HCT116 (cell line): ENCODE results near the gene HELZ2. TPM values are rescaled to one million over a fixed set of nuclear protein-coding genes. Genes with fewer than 3 reads are reported as not detected.

ENCODE experiments used
- ATAC-seq: fragments of 200-7000 bp; cut with Tn5 transposase; 2 replicates; pipeline ENCODE4 v1.9.1; 2020; ENCODE audit warnings: mild to moderate bottlenecking, moderate library complexity
- BruUV-seq: library from RNA; stranded (reverse); fragments of 400-500 nt; replicated peaks from 2 replicates; lab custom pipeline; 2021; lab: Mats Ljungman, UMichigan
- CTCF ChIA-PET: fragments of 300-600 bp; sonication (Branson Sonifier 250); formaldehyde crosslinking; loops from one replicate; lab custom pipeline; 2021; ENCODE audit warnings: antibody characterized with exemption; lab: Charles Lee
- POLR2A ChIA-PET: fragments of 300-600, 350-600 bp; sonication (Branson Sonifier 250); formaldehyde crosslinking; loops from one replicate; lab custom pipeline; 2021; ENCODE audit warnings: antibody characterized with exemption; lab: Charles Lee
- RAD21 ChIA-PET, 2 experiments: fragments of 300-600 bp; sonication (Branson Sonifier 250); formaldehyde crosslinking; loops; one replicate each; lab custom pipeline; 2023; ENCODE audit warnings: low total read pairs in 2 of 2; ENCODE audit not compliant: uncharacterized antibody in 2 of 2, unreplicated experiment in 2 of 2, low non-redundant PET in 1 of 2; lab: Charles Lee
- DNase-seq: peaks from one replicate; pipeline ENCODE4 v3.0.0-alpha.2; 2010; ENCODE audit warnings: low read depth, low spot score
- H2AFZ ChIP-seq: fragments of 200-600 bp; shearing (Covaris generic), sonication (generic); 2 replicates; pipeline ENCODE4 v1.6.1; 2017; ENCODE audit warnings: low read depth, mixed run types, mixed read lengths, antibody characterized with exemption, low read length; ENCODE audit not compliant: poor library complexity, severe bottlenecking
- H3K27ac ChIP-seq: 2 replicates; pipeline ENCODE4 v1.5.1; 2012; ENCODE audit warnings: low read depth, low read length
- H3K27me3 ChIP-seq: fragments of 200-600 bp; sonication (generic); 2 replicates; pipeline ENCODE4 v1.6.1; 2016; ENCODE audit warnings: mixed run types, low read length, mixed read lengths; ENCODE audit not compliant: insufficient read depth
- H3K36me3 ChIP-seq, 2 experiments: fragments of 200-500 bp in 1 of 2; fragments of 200-600 bp in 1 of 2; sonication (Bioruptor generic) in 1 of 2; sonication (generic) in 1 of 2; 2 replicates each; pipeline versions ENCODE4 v1.5.1 to v1.6.1; 2014 to 2016; ENCODE audit warnings: low read length in 2 of 2, inconsistent platforms in 1 of 2, mixed read lengths in 1 of 2, mixed run types in 1 of 2; ENCODE audit not compliant: insufficient read depth in 2 of 2, control insufficient read depth in 1 of 2
- H3K4me1 ChIP-seq, 2 experiments: fragments of 200-600 bp in 1 of 2; sonication (generic) in 1 of 2; 2 replicates each; pipeline versions ENCODE4 v1.5.1 to v1.6.1; 2012 to 2017; ENCODE audit warnings: low read length in 2 of 2, inconsistent platforms in 1 of 2, mild to moderate bottlenecking in 1 of 2, mixed read lengths in 1 of 2, mixed run types in 1 of 2, moderate library complexity in 1 of 2; ENCODE audit not compliant: insufficient read depth in 2 of 2, control insufficient read depth in 1 of 2
- H3K4me2 ChIP-seq: fragments of 200-600 bp; sonication (generic); 2 replicates; pipeline ENCODE4 v1.6.1; 2017; ENCODE audit warnings: mixed run types, low read length, mixed read lengths
- H3K4me3 ChIP-seq, 2 experiments: fragments of 200-600 bp in 1 of 2; sonication (generic) in 1 of 2; replicated peaks in 1 of 2; 2 replicates each; pipeline ENCODE4 v1.5.1; 2011 to 2016; ENCODE audit warnings: low read length in 2 of 2, control low read depth in 1 of 2, low read depth in 1 of 2, mild to moderate bottlenecking in 1 of 2, mixed read lengths in 1 of 2, mixed run types in 1 of 2
- H3K79me2 ChIP-seq: fragments of 200-600 bp; sonication (generic); 2 replicates; pipeline ENCODE4 v1.6.1; 2017; ENCODE audit warnings: mild to moderate bottlenecking, mixed run types, low read length, moderate library complexity, mixed read lengths; ENCODE audit not compliant: insufficient read depth
- H3K9ac ChIP-seq: fragments of 200-600 bp; sonication (generic); 2 replicates; pipeline ENCODE4 v1.6.1; 2016; ENCODE audit warnings: low read length, mixed read lengths
- H3K9me2 ChIP-seq: fragments of 200-600 bp; sonication (generic), shearing (Covaris generic); 2 replicates; pipeline ENCODE4 v1.6.1; 2017; ENCODE audit warnings: mixed run types, mild to moderate bottlenecking, moderate library complexity; ENCODE audit not compliant: insufficient read depth
- H3K9me3 ChIP-seq, 2 experiments: fragments of 200-500 bp in 1 of 2; fragments of 200-600 bp in 1 of 2; sonication (Bioruptor generic) in 1 of 2; sonication (generic) in 1 of 2; 2 replicates each; pipeline ENCODE4 v1.6.1; 2014 to 2017; ENCODE audit warnings: low read length in 2 of 2, mixed read lengths in 2 of 2, inconsistent platforms in 1 of 2, low read depth in 1 of 2, mild to moderate bottlenecking in 1 of 2, mixed run types in 1 of 2, moderate library complexity in 1 of 2; ENCODE audit not compliant: control insufficient read depth in 1 of 2, insufficient read depth in 1 of 2
- H4K20me1 ChIP-seq: fragments of 200-600 bp; sonication (generic), shearing (Covaris generic); 2 replicates; pipeline ENCODE4 v1.6.1; 2017; ENCODE audit warnings: mixed run types, mild to moderate bottlenecking, moderate library complexity; ENCODE audit not compliant: insufficient read depth
- CEBPB ChIP-seq: IDR thresholded peaks from 2 replicates; pipeline ENCODE4 v1.6.1; 2012; ENCODE audit warnings: low read depth
- EGR1 ChIP-seq: IDR thresholded peaks from 2 replicates; pipeline ENCODE4 v1.6.1; 2012; ENCODE audit warnings: low read depth
- ELF1 ChIP-seq: IDR thresholded peaks from 2 replicates; pipeline ENCODE4 v1.6.1; 2012; ENCODE audit warnings: low read depth, borderline replicate concordance
- EZH2 ChIP-seq: fragments of 200-600 bp; sonication (generic); IDR thresholded peaks from 2 replicates; pipeline ENCODE4 v1.6.1; 2017; ENCODE audit warnings: antibody characterized with exemption, mixed run types
- EZH2phosphoT487 ChIP-seq: fragments of 200-600 bp; IDR thresholded peaks from 2 replicates; pipeline ENCODE4 v1.6.1; 2018; ENCODE audit warnings: antibody characterized with exemption, borderline replicate concordance
- POLR2AphosphoS5 ChIP-seq: IDR thresholded peaks from 2 replicates; pipeline ENCODE4 v1.6.1; 2011; ENCODE audit warnings: mild to moderate bottlenecking, low read depth, low read length, moderate library complexity
- RAD21 ChIP-seq: IDR thresholded peaks from 2 replicates; pipeline ENCODE4 v1.6.1; 2012; ENCODE audit warnings: low read depth, mild to moderate bottlenecking
- REST ChIP-seq: IDR thresholded peaks from 2 replicates; pipeline ENCODE4 v1.6.1; 2012; ENCODE audit warnings: low read depth
- SRF ChIP-seq: IDR thresholded peaks from 2 replicates; pipeline ENCODE4 v1.6.1; 2012; ENCODE audit warnings: low read depth
- TCF7L2 ChIP-seq: IDR thresholded peaks from 2 replicates; pipeline ENCODE4 v1.7.0; 2011; ENCODE audit warnings: borderline replicate concordance, inconsistent platforms; ENCODE audit not compliant: insufficient read depth, insufficient read length; ENCODE audit errors: extremely low read depth
- intact Hi-C: fragments of 100-400 bp; cut with micrococcal nuclease; formaldehyde crosslinking; loops from 2 replicates; pipeline ENCODE4 v1.10.0; 2022
- total RNA-seq: library from RNA; stranded (reverse); gene quantifications from one replicate; pipeline ENCODE4 v1.2.1, GENCODE V29; 2021; ENCODE audit not compliant: unreplicated experiment

HELZ2 gene
- total RNA-seq, 1 experiment from 2014 or later: 44.0 TPM

- no peak overlapping the region for H3K27ac ChIP-seq
- DNase-seq: no peak
- CTCF ChIA-PET: no interaction called here
- TF ChIP-seq SRF (no peak), EZH2phosphoT487 (no peak), EZH2 (no peak), POLR2AphosphoS5 (no peak), EGR1 (no peak)
- TF ChIP-seq, all 23 proteins: peak for 0
- Histone ChIP-seq H3K9me2 (no peaks in the 10 kb centered on the region), H3K4me2 (no peak overlapping the region), H4K20me1 (no peaks in the 10 kb centered on the region), H3K36me3 (peaks cover 0 to 14% of the 10 kb centered on the region in 2 experiments; a peak in 2 of 4 replicates), H3K79me2 (no peaks in the 10 kb centered on the region), H3K9me3 (no peaks in the 10 kb centered on the region), H2AFZ (no peak overlapping the region), H3K4me3 (no peak overlapping the region), H3K9ac (no peak overlapping the region), H3K4me1 (peaks cover 8 to 26% of the 10 kb centered on the region in 2 experiments; a peak in 3 of 4 replicates), H3K27me3 (no peaks in the 10 kb centered on the region)
- no peak for ATAC-seq
- ChIA-PET POLR2A (interaction anchor here (0.6 kb wide), 1 partner anchor 27 kb away, joined by 3 read pairs; no protein-coding TSS in a partner anchor), RAD21 (no interaction called here)
- no TSS peak for BruUV-seq
- intact Hi-C loops: no loop called here
Measured at GRCh38 chr20:63598479-63599395, 24.7 kb upstream of the HELZ2 start.

GRCh38 chr20:63597651-63598478, 23.8 kb upstream of the HELZ2 start:
- Histone ChIP-seq H3K9me2 (no peaks in the 10 kb centered on the region), H3K9ac (no peak overlapping the region), H3K27ac (no peak overlapping the region), H3K9me3 (no peaks in the 10 kb centered on the region), H3K4me1 (peaks cover 8 to 26% of the 10 kb centered on the region in 2 experiments; a peak in 3 of 4 replicates), H3K4me3 (no peak overlapping the region), H4K20me1 (no peaks in the 10 kb centered on the region), H3K36me3 (peaks cover 0 to 9% of the 10 kb centered on the region in 2 experiments; a peak in 2 of 4 replicates), H3K79me2 (no peaks in the 10 kb centered on the region), H2AFZ (no peak overlapping the region), H3K4me2 (no peak overlapping the region), H3K27me3 (no peaks in the 10 kb centered on the region)
- RAD21 ChIA-PET: no interaction called here
- ATAC-seq (no peak), DNase-seq (no peak)
- POLR2A ChIA-PET: interaction anchor here (0.6 to 0.7 kb wide), 2 partner anchors 24 to 28 kb away, joined by 3 read pairs; partner anchors contain the start of gene HELZ2
- intact Hi-C loops: no loop called here
- no TSS peak for BruUV-seq
- CTCF ChIA-PET: no interaction called here
- TF ChIP-seq ELF1 (no peak), CEBPB (no peak), POLR2AphosphoS5 (no peak), RAD21 (no peak), REST (no peak), TCF7L2 (no peak), EZH2 (no peak), SRF (no peak)
